Lung (tissue), 12 donors: Measurements from ENCODE around the gene PODXL2. TPM values are rescaled to one million over a fixed set of nuclear protein-coding genes. Genes with fewer than 3 reads are reported as not detected.

Source experiments
- ATAC-seq: fragments of 200-7000 bp; cut with Tn5 transposase; one replicate; pipeline ENCODE4 v1.9.1; 2020; ENCODE audit warnings: moderate number of reproducible peaks; ENCODE audit not compliant: insufficient read depth, low FRiP score
- DNase-seq, 3 donors: peaks; one replicate each; pipeline ENCODE4 v3.0.0-alpha.2; 2013 to 2017
- H3K27ac ChIP-seq, 2 donors: one replicate each; pipeline ENCODE4 v1.5.1; 2013; ENCODE audit warnings: mild to moderate bottlenecking in 2 of 2, moderate library complexity in 2 of 2, control low read depth in 1 of 2, inconsistent platforms in 1 of 2, low read depth in 1 of 2, low read length in 1 of 2
- H3K27me3 ChIP-seq, 3 donors: one replicate each; pipeline ENCODE4 v1.5.1; 2013; ENCODE audit warnings: low read length in 2 of 3; ENCODE audit not compliant: control insufficient read depth in 3 of 3, insufficient read depth in 3 of 3
- H3K36me3 ChIP-seq, 4 donors: one replicate each; pipeline ENCODE4 v1.5.1; 2013; ENCODE audit warnings: low read length in 4 of 4, mild to moderate bottlenecking in 1 of 4, moderate library complexity in 1 of 4; ENCODE audit not compliant: control insufficient read depth in 4 of 4, insufficient read depth in 4 of 4
- H3K4me1 ChIP-seq, 5 donors: one replicate each; pipeline ENCODE4 v1.5.1; 2013; ENCODE audit warnings: low read length in 5 of 5, mild to moderate bottlenecking in 2 of 5, moderate library complexity in 1 of 5; ENCODE audit not compliant: control insufficient read depth in 5 of 5, insufficient read depth in 5 of 5
- H3K4me3 ChIP-seq: one replicate; pipeline ENCODE4 v1.5.1; 2013; ENCODE audit warnings: mild to moderate bottlenecking, control low read depth, moderate library complexity
- H3K9ac ChIP-seq, 2 donors: one replicate each; pipeline ENCODE4 v1.5.1; 2013; ENCODE audit warnings: low read length in 2 of 2, control low read depth in 1 of 2; ENCODE audit not compliant: insufficient read depth in 1 of 2
- H3K9me3 ChIP-seq, 4 donors: one replicate each; pipeline ENCODE4 v1.5.1; 2013; ENCODE audit warnings: low read length in 3 of 4, mild to moderate bottlenecking in 1 of 4, moderate library complexity in 1 of 4; ENCODE audit not compliant: control insufficient read depth in 4 of 4, insufficient read depth in 3 of 4
- CTCF ChIP-seq: IDR thresholded peaks from 2 replicates; pipeline ENCODE4 v1.5.1; 2012; ENCODE audit warnings: mild to moderate bottlenecking; ENCODE audit errors: control extremely low read depth, extremely low read depth
- WGBS, 2 donors: extraction: QIAGEN DNeasy Blood & Tissue Kit; methylation state at CpG; one replicate each; pipeline ENCODE4 v1.1.7; 2013; 5-methylcytosine and 5-hydroxymethylcytosine counted together
- polyA plus RNA-seq, 2 donors: library from polyadenylated mRNA; stranded (reverse); fragments of 200-250 nt; gene quantifications; one replicate each; pipeline ENCODE4 v1.2.1, GENCODE V29; 2013
- total RNA-seq, 2 donors: library from RNA; depleted of rRNA in 1 of 2; stranded (reverse); fragments of >200 nt in 1 of 2; gene quantifications; one replicate each; pipeline ENCODE4 v1.2.1, GENCODE V29; 2014 to 2021
- donor health status: control.
- donor health status: control.
- donor health status: Bipolar disorder and iron deficiency.
- donor health status: healthy.
- donor health status: DM: yes; HTN: yes; CAD: no.

PODXL2 gene
- total and polyA plus RNA-seq, 4 donors, result 3.1 to 7.3 (median 4.6) TPM

- H3K27me3 ChIP-seq, result no peaks in the 10 kb centered on the region
- ATAC-seq (no peak), DNase-seq (no peak)
- H3K36me3 ChIP-seq, result peaks cover 0 to 1% (median 0%) of the 10 kb centered on the region in 4 donors
- H3K4me3 ChIP-seq, result no peak overlapping the region
- no peaks in the 10 kb centered on the region for H3K9me3 ChIP-seq
- TF ChIP-seq CTCF, result no peak
- H3K4me1 ChIP-seq, result peaks cover 0 to 50% (median 30%) of the 10 kb centered on the region in 5 donors
- WGBS, 2 donors, result 82 to 85% methylated on average over 3 of the region's 3 CpGs
- H3K9ac ChIP-seq, result peak overlapping the region in 1 of 2 donors; percentile 6
- H3K27ac ChIP-seq, result peak overlapping the region; percentile 71 to 89
Observed at GRCh38 chr3:127698286-127698685, 69.3 kb downstream of the PODXL2 start.

- Histone ChIP-seq H3K27ac (peak overlapping the region; percentile 72 to 89), H3K36me3 (peaks cover 0 to 1% (median 0%) of the 10 kb centered on the region in 4 donors), H3K27me3 (no peaks in the 10 kb centered on the region), H3K4me3 (no peak overlapping the region), H3K4me1 (peaks cover 0 to 50% (median 30%) of the 10 kb centered on the region in 5 donors), H3K9me3 (no peaks in the 10 kb centered on the region), H3K9ac (peak overlapping the region in 1 of 2 donors; percentile 6)
- DNase-seq (peak; percentile 40 to 90 (median 77)), ATAC-seq (no peak)
- WGBS, 2 donors, result 78 to 92% methylated on average over 6 of the region's 6 CpGs
- no peak for TF ChIP-seq CTCF
Observed at GRCh38 chr3:127698691-127699415, 69.9 kb downstream of the PODXL2 start.

GRCh38 chr3:127699416-127700300, 70.7 kb downstream of the PODXL2 start:
- no peak for TF ChIP-seq CTCF
- no peak for DNase-seq
- Histone ChIP-seq H3K36me3 (peaks cover 0 to 1% (median 0%) of the 10 kb centered on the region in 4 donors), H3K27ac (peak overlapping the region; percentile 17 to 50), H3K9ac (no peak overlapping the region), H3K9me3 (no peaks in the 10 kb centered on the region), H3K4me3 (no peak overlapping the region), H3K27me3 (no peaks in the 10 kb centered on the region), H3K4me1 (peaks cover 0 to 50% (median 30%) of the 10 kb centered on the region in 5 donors)
- ATAC-seq, result no peak
- 80 to 89% methylated on average over 9 of the region's 9 CpGs for WGBS, 2 donors
